Stimulated activated CD8-positive, alpha-beta memory T cell treated with anti-CD3 and anti-CD28 coated beads, Interleukin-4, amount 100 ng/mL, for 24 hours (primary cell): ENCODE data around the gene CDT1.

ENCODE experiments used
- DNase-seq: peaks from one replicate; pipeline ENCODE4 v3.0.0-alpha.2; 2020; ENCODE audit warnings: low read depth

Gene CDT1

DNA sequence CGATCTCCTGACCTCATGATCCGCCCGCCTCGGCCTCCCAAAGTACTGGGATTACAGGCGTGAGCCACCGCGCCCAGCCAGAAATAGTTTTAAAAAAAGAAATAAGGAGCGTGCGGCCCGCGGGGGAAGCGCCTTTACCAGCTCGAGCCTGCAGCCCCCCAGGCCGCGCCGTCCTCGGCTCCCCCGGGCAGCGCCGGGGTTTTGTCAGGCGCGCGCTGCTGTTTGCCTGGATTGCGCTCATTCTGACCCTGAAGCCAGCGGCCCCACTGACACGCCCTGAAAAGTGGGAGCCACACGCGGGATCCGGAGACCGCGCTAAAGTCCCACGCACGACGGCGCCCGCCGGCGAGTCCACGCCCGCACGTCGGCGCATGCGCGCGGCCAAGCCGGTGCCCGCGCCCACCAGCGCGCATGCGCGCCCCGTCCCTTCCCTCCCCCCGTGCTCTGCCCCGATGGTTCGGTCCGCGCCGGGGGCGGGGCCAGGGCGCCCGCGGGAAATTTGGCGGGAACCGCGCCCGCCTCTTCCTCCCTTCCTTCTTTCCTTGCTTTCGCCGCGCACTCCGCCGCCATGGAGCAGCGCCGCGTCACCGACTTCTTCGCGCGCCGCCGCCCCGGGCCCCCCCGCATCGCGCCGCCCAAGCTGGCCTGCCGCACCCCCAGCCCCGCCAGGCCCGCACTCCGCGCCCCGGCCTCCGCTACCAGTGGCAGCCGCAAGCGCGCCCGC lies at the start of gene CDT1:
Gene CDT1 (plus strand): TSS at position 526 of the 724 bp plus-strand sequence. CDS start 43 bp downstream, at position 569.
- peak; percentile 78 for DNase-seq

DNA sequence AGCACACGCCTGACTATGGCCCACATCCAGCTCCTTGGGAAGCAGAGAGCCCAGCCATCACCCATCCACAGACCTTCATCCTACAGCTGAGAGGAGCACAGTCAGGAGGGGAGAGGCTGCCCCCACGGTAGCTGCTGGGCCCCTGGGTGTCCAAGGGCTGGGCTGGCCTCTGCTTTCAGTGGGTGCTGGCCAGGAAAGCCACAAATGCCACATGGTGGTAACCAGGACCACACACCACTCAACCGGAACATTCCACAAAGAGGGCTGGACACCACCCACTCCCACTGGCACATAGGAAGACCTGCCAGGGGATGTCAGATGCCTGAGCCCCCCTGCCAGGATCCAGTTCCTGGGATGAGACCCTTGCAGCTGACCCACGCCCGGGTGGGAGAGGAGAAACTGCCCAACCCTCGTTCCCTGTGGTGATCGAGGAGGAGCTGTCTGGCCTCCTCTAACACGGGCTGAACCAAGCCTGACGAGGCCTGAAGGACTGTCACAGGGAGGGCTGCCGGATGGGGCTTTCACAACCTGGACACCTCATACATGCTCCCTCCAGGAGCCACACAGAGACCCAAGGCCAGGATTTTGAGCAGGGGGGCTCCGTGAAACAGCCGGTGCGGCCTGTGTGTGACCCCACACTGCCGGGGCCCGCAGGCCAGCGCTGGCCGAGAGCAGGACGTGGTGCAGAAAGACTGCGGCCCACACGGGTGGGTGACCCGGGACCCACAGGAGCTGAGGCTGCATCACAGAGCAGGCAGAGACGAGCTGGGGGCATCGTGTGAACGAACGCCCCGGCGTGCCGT lies 49.3 kb upstream of the CDT1 start:
- no peak for DNase-seq

DNA sequence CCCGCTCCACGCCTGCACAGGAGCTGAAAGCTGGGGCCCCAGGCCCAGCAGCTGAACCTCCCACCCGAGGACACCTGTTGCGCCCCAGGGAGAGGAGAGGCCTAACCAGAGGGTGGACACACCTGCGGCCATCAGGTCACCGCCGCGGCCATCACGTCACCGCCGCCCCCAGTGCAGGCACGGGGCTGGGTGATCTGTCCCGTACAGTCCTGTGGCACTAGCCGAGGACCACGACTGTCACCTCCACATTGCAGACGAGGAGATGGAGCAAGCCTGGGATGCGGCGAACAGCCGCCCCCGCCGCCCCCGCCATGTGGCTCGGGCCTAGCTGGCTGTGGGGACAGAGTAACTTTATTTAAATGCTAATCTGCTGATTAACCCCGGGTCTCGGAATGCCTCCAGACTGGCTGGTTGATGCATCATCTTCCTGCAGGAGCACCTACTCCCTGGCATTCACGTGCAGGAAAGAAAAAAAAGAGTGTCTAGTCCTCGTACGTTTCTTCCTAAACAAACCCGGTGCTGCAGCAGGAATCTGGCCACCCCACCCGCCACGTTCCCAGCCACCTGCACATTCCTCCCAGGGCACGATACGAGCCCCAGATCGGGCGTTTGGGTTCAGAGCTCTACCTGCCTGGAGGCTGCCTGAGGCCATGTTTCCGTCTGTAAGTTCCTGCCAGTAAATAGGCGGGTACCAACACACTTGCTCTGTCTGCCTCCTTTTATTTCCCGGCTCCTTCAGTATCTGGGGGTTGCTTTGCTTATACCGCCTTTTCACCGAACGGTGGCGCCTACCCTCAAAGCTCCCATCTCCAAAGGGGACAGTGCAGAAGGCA lies 48.5 kb upstream of the CDT1 start:
- DNase-seq: no peak

DNA sequence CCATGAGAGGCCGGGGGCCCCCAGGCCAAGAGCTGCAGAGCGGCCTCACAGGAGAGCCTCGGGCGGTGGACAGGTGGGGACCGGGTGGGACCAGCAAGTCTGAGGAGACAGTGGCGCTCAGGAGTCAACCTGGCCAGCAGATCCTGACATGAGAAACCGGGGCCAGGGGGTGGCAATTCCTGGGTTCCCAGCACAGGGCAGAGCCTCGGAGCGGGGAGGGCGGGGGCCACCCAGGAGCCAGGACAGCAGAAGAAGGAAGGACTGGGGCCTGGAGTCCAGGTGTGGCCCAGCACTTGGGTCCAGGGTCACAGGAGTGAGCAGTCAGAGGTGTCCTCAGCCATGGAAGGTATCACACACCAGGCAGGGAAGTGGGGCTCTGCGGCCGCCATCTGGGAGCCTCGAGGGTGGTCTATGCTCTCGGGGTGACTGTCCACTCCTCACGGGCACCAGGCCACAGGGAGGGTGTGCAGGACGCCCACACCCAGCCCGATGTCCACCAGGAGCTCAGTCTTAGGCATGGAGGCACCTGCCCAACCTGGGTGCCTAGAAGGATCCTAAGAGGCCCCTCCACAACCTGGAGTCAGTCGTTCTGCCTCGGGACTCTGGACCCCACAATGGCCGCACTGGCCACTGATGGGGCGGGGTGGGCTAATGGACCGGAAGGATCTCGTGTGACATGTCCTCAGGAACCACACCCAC lies 47.7 kb upstream of the CDT1 start:
- no peak for DNase-seq

DNA sequence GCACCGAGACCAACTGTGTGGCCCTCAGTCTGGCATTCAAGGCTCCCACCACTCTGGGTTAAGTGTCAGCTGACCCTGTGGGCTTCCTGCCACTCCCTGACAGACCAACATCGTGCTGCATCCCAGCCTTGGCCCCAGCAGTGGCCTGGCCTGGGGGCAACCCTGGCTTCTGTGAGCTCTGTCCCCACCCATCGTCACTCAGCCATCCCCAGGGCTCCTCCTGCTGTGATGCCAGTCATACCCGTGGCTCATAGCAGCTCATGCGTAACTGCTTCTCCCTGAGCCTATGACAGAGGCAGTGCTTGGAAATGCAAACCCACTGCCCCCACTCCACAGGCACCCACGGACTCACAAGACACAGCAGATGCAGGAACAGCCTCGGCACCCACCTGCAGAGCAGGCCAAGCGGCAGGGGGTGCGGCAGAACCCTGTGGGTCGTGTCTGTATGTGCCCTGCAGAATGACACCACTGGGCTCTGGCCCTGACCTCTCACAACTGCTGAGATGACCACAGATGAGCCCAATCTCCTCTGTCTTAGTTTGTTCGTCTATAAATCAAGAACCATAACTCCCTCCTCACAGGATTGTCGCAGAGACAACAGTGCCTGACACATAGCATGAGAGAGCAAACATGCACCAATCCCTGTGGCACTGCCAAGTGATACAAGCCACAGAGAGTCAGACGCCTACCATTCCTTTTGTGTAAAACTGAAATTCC lies 45.2 kb upstream of the CDT1 start:
- DNase-seq: no peak

DNA sequence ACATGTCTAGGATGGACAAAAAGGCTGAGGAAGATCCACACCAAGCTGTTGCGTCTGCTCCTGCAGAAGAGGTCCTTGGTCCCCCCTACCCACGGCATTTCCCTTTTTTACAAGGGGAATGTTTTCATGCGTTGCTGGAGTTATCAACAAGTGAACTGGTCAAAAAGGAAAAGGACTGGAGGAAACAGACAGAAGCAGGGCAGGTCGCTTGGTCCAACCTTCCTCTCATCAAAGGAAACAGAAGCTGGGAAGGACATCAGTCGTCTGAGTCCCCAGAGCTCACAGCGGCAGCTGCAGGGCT lies 44.7 kb upstream of the CDT1 start:
- DNase-seq: no peak

DNA sequence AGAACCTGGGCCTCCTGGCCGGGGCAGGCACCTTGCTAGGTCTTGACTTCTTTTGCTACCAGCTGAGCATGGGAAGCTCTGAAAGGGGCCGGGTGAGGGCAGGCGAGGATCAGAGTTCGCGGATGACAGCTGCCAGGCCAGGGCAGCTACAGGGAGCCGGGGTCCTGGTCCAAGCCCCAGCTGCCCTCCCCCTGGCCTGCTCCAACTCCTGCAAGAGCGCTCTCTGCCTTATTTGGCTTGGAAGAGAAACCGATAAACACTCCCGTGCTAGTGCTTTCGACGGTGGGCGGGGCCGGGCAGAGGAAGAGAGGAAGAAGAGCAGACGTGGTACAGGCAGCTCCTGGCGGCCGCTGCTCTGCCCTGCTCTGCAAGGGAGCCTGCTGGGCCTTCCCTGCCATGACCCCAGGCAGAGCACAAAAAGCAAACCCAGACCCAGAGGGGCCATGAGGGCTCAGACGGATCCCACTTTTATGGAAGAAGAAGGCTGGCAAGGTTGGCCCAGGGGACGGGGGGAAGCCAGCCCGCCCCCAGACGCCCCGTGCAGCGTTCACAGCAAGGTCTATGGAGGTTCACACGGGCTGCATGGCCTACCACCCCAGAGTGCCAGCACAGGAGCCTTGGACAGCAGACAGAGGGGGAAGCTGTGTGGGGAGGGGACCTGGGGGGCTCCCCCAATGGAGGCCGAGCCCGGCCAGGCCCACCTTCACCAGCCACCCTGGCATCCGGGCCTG lies 44.2 kb upstream of the CDT1 start:
- DNase-seq: no peak

DNA sequence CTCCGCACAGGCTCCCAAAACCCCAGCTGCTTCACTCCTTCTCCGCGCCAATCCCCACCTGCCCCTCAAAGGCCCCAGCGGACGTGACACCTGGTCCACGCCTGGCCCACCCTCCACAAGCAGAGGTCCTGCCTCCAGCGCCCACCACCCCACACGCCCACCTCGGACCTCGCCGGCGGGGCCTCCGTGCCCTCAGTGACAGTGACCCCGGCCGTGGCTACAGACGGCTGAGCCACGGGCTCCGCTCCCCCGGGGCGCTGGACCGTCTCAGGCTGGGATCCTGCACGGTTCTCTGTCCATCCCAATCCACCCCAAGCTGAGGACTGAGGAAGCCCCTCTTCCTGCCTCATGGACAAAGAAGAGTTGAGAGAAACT lies 43.6 kb upstream of the CDT1 start:
- no peak for DNase-seq

DNA sequence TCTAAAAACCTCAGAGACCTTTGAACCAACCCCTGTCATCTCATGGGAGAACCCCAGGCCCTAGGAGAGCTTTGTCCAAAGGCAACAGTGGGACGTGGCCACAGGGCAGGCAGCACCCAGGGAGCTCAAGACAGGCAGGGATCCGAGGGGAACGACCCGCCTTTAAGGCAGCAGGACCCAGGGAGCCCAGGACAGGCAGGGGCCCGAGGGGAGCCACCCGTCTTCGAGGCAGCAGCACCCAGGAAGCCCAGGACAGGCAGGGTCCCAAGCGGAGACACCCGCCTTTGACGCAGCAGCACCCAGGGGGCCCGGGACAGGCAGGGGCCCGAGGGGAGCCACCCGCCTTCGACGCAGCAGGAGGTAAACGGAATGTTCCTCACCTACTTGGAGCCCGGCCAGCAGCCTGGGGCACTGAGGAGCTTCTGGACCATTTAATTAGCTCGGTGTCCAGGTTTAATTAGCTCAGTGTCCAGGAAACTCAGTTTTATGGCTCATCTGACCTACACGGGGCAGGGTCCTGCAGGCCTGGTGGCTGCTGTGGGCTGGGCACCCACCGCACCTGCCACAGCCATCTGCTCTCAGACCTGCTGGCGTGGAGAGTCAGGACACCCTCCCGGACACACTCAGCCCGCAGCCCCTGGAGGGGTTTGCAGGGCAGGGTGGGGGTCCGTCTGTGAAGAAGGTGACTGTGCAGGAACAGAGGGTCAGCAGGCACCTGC lies 43.0 kb upstream of the CDT1 start:
- no peak for DNase-seq

DNA sequence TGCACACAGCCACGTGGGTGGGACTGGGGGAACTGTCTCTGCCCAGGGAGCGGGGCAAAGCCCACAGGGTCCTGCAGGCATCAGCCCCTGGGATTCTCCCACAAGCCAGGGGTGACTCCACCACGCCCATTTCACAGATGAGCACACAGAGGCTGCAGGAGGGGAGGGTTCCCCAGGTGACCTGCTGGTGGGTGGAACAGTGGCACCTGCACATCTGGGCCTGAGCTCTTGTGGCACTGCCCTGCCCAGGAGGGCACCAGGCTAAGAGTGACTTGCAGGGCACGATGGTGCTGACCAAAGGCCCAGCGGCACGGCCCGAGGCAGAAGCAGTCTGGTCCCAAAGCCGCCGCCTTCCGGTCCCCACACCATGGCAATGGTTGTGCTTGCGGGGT lies 42.5 kb upstream of the CDT1 start:
- DNase-seq: no peak

DNA sequence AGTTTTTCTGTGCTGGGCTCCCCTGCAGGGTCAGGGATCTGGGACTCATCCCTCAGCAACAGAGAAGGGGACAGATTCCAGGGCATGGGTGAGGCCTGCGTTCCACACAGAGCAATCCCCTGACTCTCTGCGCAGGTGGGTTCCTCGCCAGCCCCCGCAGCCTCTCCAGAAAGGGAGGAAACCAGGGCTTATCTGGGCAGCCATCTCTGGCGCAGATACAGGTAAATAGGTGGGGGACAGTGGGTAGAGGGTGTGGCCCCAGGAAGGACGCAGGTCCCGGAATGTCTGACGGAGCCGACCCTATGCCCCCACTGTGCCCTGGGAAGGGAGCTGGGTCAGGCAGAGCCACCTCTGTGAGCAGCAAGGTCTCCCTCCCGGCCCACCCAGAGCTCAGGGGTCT lies 41.8 kb upstream of the CDT1 start:
- no peak for DNase-seq

DNA sequence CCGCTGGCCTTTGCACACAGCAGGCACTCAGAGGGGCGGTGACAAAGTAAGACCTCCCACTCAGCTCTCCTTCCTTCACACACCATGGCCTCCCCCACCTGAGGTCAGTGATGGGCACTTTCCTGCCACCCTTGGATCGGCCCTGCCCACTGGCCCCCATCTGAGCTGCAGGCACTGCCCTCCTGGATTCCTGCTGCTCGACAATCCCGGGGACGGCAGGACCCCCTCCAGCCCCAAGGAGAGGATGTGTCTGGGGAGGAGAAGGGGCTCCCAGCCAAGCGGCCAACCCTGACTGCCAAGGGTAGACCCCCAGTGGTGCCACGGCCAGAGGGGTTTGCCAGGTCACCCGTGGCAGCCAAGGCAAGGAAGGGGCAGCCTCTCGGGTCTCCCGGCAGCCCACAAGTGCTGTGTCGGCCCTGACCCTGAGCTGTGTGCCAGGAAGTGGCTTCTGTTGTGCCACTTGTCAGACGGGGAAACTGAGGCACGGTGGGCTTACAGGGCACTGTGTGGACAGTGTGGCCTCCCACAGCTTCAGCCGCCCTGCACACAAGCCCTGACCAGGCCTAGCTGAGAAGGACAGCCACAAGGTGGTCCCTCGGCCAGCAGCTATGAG lies 41.2 kb upstream of the CDT1 start:
- no peak for DNase-seq

DNA sequence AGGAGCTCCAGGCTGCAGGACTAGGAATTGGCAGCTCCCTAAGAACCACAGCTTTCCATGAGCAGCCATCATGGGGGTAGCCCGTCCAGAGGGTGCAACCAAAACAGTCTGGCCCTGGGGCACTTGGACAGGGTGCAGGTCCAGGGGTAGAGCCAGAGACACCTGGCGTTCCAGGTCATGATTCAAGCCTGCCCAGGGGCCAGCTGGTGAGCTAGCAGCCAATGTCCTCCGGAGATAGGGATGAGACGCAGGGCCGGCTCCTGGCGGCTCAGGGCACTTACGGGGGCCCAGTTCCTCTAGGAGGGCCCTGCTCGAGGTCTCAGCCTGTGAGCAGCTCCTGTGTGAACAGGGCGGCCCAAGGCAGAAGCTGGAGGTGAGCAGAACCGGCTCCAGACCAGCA lies 40.6 kb upstream of the CDT1 start:
- no peak for DNase-seq

DNA sequence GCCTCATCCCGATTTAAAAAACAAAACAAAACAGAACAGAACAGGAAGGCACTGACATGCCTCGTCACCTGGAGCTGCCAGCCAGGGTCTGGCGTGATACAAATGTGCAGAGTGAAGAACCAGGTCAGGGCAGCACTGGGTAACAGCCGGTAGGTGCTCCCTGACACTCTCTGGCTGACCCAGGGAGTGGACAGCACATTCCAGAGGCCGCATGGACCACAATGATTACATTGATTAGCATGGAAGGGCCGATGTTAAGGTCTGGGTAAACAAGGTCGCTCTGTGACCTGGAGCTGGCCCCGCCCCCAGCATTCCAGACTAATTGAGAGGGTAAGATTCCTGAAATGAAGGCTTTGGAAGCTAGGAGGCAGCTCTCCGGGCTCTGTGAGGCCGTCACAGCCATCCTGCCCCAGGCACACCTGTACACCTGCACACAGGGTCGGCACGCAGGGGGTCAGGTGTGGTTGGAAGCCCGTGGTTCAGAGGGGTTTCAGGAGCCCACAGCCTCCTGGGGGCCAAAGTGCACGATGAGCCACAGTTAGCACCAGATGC lies 40.0 kb upstream of the CDT1 start:
- no peak for DNase-seq

DNA sequence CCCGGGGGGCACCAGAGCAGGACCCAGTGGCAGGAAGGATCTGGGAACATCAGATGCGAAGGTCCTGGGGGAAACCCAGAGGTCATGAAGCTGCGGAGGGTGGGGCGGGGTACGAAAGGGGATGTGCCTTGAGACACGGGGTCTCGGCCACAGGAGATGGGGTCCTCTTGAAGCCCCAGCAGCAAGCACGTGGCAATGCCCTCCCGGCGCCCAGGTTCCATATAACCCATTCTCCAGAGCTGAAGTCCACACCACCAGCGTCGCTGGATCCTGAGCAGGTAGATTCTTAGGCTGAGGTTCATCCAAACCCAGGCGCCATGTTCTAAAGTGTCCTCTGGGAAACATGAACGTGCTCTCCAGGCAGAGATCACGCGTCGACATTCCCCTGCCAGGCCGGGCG lies 39.5 kb upstream of the CDT1 start:
- DNase-seq: no peak

DNA sequence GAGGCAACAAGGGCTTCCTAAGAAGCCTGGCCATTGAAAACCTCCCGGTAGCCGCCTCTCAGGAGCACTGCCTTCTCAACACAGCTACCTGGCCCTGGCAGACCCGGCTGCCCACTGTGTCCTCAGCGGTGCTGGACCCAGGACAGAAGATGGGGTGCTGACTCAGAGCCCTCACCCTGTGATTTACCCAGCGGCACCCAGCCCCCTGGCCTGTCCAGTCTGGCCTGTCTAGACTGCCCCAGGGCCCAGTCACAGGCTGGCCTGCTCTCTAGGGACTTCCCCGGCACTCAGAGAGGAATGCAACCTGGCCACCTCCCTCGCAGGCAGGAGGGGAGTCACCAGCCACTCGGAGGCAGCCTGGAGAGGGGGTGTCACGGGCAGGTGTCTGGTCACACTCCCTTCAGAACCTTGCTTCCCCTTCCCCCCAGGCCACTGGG lies 38.7 kb upstream of the CDT1 start:
- DNase-seq: no peak

DNA sequence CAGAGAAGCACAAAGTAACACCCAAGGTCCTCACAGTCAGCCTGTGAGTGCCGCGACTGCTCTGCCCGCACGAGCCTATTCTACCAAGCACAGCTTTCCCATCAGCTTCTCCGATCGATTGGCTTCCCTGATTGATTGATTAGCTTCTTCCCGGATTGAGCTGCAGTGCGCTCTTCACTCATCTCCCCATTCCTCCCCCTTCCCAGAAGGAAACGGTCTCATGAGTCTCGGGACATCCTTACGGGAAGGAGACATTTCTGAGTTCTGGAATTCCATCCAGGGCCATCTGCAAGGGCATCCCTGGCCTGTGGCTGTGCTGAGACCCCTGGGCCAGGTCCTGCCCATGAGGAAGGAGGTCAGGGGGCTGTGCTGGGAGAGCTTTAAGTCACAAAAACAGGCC lies 36.6 kb upstream of the CDT1 start:
- no peak for DNase-seq

DNA sequence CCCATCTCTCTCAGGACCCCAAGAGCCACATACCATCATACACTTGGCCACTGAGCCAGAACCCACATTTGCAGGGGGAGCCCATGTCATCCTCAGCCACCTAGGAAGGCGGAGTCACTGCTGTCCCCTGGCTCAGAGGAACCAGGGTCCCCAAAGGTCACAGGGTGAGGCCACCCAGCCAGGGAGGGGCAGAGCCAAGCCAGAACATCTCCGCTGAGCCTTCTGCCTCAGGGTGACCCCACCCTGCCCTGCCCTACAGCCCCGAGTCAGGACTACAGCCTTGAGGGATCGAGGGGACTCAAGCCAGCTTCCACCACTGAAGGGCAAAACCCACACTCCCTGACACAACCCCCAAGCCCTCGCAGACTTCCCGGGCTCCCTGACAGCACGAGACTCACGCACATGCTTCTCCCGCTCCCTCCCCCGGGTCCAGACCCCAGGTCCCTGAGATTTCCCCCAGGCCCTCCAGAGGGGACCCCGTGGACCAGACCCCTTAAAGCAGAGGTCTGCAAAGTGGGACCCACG lies 36.0 kb upstream of the CDT1 start:
- no peak for DNase-seq

DNA sequence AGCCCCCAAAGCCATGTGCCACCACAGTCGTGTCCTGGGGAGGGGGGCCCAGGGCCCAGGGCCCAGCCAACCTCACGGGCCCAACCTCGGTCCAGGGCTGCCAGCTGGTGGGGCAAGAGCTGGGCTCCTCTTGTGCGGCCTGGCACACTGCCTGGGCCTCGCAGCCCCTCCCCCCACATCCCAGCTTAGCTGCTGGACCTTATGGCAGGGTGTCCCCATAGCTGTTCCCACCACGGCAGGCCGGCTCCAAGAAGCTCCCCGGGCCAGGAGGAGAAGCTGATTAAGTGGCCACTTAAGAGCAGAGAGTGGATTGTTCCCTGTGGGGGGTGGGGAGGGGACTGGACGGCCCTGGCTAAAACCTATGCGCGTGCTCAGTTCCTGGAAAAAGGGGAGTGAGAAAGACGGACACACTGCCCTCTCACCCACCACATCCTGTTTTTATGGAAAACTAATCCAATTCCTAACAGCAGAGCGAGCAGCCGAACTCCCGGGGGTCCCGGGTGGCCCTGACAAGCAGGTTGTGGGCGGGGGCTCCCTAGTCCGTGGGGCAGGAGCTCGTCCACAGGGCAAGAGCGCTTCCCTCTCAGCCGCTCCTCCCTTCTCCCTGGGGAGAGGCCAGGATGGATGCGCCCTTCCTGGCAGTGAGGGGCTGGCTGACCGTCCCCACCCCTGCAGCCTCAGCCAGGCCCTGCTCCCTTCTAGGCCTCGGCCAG lies 35.4 kb upstream of the CDT1 start:
- DNase-seq: no peak
